Measurements from ENCODE around the gene APBA2.

- TF ChIP-seq CTCF (tag by site-specific recombination; IDR thresholded peaks at IDR 0.05): no peak
- TF ChIP-seq, protein P1, sequence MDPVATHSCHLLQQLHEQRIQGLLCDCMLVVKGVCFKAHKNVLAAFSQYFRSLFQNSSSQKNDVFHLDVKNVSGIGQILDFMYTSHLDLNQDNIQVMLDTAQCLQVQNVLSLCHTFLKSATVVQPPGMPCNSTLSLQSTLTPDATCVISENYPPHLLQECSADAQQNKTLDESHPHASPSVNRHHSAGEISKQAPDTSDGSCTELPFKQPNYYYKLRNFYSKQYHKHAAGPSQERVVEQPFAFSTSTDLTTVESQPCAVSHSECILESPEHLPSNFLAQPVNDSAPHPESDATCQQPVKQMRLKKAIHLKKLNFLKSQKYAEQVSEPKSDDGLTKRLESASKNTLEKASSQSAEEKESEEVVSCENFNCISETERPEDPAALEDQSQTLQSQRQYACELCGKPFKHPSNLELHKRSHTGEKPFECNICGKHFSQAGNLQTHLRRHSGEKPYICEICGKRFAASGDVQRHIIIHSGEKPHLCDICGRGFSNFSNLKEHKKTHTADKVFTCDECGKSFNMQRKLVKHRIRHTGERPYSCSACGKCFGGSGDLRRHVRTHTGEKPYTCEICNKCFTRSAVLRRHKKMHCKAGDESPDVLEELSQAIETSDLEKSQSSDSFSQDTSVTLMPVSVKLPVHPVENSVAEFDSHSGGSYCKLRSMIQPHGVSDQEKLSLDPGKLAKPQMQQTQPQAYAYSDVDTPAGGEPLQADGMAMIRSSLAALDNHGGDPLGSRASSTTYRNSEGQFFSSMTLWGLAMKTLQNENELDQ (tag by site-specific recombination; IDR thresholded peaks at IDR 0.05; ENCODE audit: low read depth): no peak
- no peak for TF ChIP-seq FEZF1 (tag by site-specific recombination; IDR thresholded peaks at IDR 0.05)
- TF ChIP-seq ZSCAN4 (tag by site-specific recombination; IDR thresholded peaks at IDR 0.05): no peak
- TF ChIP-seq, protein P2, sequence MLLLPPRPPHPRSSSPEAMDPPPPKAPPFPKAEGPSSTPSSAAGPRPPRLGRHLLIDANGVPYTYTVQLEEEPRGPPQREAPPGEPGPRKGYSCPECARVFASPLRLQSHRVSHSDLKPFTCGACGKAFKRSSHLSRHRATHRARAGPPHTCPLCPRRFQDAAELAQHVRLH (tag by site-specific recombination; IDR thresholded peaks at IDR 0.05): no peak
- no peak for TF ChIP-seq ZNF768 (tag by site-specific recombination; IDR thresholded peaks at IDR 0.05)
- TF ChIP-seq, protein P3, sequence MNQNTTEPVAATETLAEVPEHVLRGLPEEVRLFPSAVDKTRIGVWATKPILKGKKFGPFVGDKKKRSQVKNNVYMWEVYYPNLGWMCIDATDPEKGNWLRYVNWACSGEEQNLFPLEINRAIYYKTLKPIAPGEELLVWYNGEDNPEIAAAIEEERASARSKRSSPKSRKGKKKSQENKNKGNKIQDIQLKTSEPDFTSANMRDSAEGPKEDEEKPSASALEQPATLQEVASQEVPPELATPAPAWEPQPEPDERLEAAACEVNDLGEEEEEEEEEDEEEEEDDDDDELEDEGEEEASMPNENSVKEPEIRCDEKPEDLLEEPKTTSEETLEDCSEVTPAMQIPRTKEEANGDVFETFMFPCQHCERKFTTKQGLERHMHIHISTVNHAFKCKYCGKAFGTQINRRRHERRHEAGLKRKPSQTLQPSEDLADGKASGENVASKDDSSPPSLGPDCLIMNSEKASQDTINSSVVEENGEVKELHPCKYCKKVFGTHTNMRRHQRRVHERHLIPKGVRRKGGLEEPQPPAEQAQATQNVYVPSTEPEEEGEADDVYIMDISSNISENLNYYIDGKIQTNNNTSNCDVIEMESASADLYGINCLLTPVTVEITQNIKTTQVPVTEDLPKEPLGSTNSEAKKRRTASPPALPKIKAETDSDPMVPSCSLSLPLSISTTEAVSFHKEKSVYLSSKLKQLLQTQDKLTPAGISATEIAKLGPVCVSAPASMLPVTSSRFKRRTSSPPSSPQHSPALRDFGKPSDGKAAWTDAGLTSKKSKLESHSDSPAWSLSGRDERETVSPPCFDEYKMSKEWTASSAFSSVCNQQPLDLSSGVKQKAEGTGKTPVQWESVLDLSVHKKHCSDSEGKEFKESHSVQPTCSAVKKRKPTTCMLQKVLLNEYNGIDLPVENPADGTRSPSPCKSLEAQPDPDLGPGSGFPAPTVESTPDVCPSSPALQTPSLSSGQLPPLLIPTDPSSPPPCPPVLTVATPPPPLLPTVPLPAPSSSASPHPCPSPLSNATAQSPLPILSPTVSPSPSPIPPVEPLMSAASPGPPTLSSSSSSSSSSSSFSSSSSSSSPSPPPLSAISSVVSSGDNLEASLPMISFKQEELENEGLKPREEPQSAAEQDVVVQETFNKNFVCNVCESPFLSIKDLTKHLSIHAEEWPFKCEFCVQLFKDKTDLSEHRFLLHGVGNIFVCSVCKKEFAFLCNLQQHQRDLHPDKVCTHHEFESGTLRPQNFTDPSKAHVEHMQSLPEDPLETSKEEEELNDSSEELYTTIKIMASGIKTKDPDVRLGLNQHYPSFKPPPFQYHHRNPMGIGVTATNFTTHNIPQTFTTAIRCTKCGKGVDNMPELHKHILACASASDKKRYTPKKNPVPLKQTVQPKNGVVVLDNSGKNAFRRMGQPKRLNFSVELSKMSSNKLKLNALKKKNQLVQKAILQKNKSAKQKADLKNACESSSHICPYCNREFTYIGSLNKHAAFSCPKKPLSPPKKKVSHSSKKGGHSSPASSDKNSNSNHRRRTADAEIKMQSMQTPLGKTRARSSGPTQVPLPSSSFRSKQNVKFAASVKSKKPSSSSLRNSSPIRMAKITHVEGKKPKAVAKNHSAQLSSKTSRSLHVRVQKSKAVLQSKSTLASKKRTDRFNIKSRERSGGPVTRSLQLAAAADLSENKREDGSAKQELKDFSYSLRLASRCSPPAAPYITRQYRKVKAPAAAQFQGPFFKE (tag by site-specific recombination; IDR thresholded peaks at IDR 0.05; ENCODE audit: borderline replicate concordance): no peak
- no peak for TF ChIP-seq ZNF175 (tag by site-specific recombination; IDR thresholded peaks at IDR 0.05)
- no peak for TF ChIP-seq ZNF140 (tag by site-specific recombination; IDR thresholded peaks at IDR 0.05)
These were observed 35.1 kb downstream of the APBA2 start for GRCh38 chr15:28920781-28921331.
